ENCODE data around the gene NXF3. TPM values are rescaled to one million over a fixed set of nuclear protein-coding genes. Genes with fewer than 3 reads are reported as not detected.

Gene NXF3
- total RNA-seq, 1 donor, result 0.36 TPM

DNA sequence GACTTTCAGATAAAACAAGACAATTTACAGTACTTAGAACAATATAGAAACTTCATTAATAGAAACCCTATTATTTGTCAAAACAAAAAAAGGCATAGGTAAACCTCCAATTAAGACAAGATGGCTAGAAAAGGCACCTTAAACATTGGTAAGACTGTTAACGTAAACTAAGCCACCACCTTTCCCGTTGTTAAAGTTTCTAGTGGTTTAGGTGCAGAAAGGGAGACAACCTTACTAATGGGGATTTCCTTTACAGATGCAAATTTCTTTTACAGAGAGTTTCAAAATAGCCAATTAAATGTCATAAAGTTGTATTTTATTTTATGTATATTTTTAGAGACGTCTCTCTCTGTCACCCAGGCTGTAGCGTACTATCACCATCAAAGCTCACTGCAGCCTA is 7.5 kb upstream of the NXF3 start:
- Histone ChIP-seq H3K9me3 (ENCODE audit: low read depth, low read length) (no peaks in the 10 kb centered on the region), H3K36me3 (ENCODE audit: insufficient read depth, low read length) (no peaks in the 10 kb centered on the region), H4K20me1 (ENCODE audit: insufficient read depth, low read length) (no peaks in the 10 kb centered on the region), H3K27ac (ENCODE audit: low read depth, low read length) (no peak overlapping the region), H3K4me1 (ENCODE audit: insufficient read depth, low read length) (no peaks in the 10 kb centered on the region), H3K79me2 (ENCODE audit: insufficient read depth, low read length) (no peaks in the 10 kb centered on the region), H3K4me2 (ENCODE audit: insufficient read depth, low read length) (no peak overlapping the region), H2AFZ (ENCODE audit: low read length) (no peak overlapping the region), H3K27me3 (ENCODE audit: insufficient read depth, low read length) (peaks cover 10% of the 10 kb centered on the region), H3K4me3 (ENCODE audit: insufficient read depth, low read length) (no peak overlapping the region)
- no peak for DNase-seq (ENCODE audit: insufficient read length, low spot score, missing footprints)
- TF ChIP-seq, protein P1, sequence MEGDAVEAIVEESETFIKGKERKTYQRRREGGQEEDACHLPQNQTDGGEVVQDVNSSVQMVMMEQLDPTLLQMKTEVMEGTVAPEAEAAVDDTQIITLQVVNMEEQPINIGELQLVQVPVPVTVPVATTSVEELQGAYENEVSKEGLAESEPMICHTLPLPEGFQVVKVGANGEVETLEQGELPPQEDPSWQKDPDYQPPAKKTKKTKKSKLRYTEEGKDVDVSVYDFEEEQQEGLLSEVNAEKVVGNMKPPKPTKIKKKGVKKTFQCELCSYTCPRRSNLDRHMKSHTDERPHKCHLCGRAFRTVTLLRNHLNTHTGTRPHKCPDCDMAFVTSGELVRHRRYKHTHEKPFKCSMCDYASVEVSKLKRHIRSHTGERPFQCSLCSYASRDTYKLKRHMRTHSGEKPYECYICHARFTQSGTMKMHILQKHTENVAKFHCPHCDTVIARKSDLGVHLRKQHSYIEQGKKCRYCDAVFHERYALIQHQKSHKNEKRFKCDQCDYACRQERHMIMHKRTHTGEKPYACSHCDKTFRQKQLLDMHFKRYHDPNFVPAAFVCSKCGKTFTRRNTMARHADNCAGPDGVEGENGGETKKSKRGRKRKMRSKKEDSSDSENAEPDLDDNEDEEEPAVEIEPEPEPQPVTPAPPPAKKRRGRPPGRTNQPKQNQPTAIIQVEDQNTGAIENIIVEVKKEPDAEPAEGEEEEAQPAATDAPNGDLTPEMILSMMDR (IDR thresholded peaks at IDR 0.05; ENCODE audit: extremely low read depth, low read depth, low read length), result no peak

DNA sequence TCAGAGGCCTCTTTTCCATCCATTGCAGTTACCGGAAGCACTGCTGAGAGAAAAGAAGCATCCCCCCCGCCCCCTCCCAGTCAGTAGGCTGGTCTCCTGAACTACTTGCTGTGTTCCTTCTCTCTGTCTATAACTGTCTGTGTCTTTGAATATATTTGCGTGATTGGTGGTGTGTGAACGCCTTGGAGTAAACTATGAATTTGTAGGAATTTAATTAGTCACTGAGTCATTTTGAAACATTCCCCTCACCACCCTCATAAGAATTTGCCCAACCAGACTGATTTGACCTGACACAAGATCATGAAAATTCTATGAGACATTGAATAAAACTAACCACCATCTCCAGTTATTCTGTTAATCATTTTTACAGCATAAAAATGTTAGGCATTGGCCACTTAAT is 6.7 kb upstream of the NXF3 start:
- H3K4me3 ChIP-seq (ENCODE audit: insufficient read depth, low read length), result no peak overlapping the region
- no peak overlapping the region for H2AFZ ChIP-seq (ENCODE audit: low read length)
- TF ChIP-seq, protein P1 (IDR thresholded peaks at IDR 0.05; ENCODE audit: extremely low read depth, low read depth, low read length), result no peak
- no peak overlapping the region for H3K27ac ChIP-seq (ENCODE audit: low read depth, low read length)
- no peak for DNase-seq (ENCODE audit: insufficient read length, low spot score, missing footprints)
- H3K79me2 ChIP-seq (ENCODE audit: insufficient read depth, low read length), result no peaks in the 10 kb centered on the region
- H3K27me3 ChIP-seq (ENCODE audit: insufficient read depth, low read length), result peaks cover 10% of the 10 kb centered on the region
- no peaks in the 10 kb centered on the region for H3K4me1 ChIP-seq (ENCODE audit: insufficient read depth, low read length)
- no peak overlapping the region for H3K4me2 ChIP-seq (ENCODE audit: insufficient read depth, low read length)
- no peaks in the 10 kb centered on the region for H4K20me1 ChIP-seq (ENCODE audit: insufficient read depth, low read length)
- H3K36me3 ChIP-seq (ENCODE audit: insufficient read depth, low read length), result no peaks in the 10 kb centered on the region
- H3K9me3 ChIP-seq (ENCODE audit: low read depth, low read length), result no peaks in the 10 kb centered on the region

DNA sequence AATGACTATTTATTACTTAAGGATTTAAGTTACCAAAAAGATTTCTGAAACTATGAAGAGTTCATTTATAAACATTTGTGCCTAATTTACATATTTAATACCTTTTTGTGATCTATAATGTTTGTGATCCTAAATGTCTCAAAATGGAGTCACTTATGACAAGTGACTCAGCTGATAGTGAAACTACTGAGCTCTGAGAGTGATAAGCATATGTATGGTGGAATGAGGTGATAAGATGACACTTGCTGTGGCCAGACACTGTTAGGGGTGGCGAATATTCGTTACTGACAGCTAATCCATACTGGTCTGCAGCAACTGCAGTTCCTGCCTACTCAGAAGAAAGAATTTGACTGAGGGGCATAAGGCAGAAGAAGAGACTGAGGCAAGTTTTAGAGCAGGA is 5.5 kb upstream of the NXF3 start:
- Histone ChIP-seq H3K4me3 (ENCODE audit: insufficient read depth, low read length) (no peak overlapping the region), H3K9me3 (ENCODE audit: low read depth, low read length) (no peaks in the 10 kb centered on the region), H3K4me2 (ENCODE audit: insufficient read depth, low read length) (no peak overlapping the region), H3K79me2 (ENCODE audit: insufficient read depth, low read length) (no peaks in the 10 kb centered on the region), H3K27ac (ENCODE audit: low read depth, low read length) (no peak overlapping the region), H3K27me3 (ENCODE audit: insufficient read depth, low read length) (peaks cover 10% of the 10 kb centered on the region), H3K36me3 (ENCODE audit: insufficient read depth, low read length) (no peaks in the 10 kb centered on the region), H4K20me1 (ENCODE audit: insufficient read depth, low read length) (no peaks in the 10 kb centered on the region), H2AFZ (ENCODE audit: low read length) (no peak overlapping the region), H3K4me1 (ENCODE audit: insufficient read depth, low read length) (no peaks in the 10 kb centered on the region)
- TF ChIP-seq, protein P1 (IDR thresholded peaks at IDR 0.05; ENCODE audit: extremely low read depth, low read depth, low read length), result no peak
- DNase-seq (ENCODE audit: insufficient read length, low spot score, missing footprints), result no peak

DNA sequence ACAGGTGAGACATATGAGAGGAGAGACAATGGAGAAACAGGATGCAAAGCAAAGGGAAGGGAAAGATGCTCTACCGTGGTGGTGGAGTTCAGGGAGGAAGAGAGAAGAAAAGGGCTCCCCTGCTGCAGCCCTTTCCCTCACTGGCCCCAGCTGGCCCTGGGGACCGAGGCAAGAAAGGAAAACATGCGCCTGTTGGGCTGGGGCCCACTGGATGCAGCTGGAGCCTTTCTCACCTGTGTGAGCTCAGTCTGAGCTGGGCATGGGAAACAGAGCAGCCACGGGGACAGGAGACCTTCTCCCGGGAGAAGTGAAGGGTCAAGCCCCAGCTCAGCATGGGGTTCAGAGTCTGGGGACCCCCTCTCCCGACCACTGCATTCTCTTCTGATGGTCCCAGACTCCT is 11.9 kb downstream of the NXF3 start:
- no peak overlapping the region for H3K27ac ChIP-seq (ENCODE audit: low read depth, low read length)
- no peak overlapping the region for H3K4me2 ChIP-seq (ENCODE audit: insufficient read depth, low read length)
- no peaks in the 10 kb centered on the region for H3K9me3 ChIP-seq (ENCODE audit: low read depth, low read length)
- H2AFZ ChIP-seq (ENCODE audit: low read length), result no peak overlapping the region
- no peak overlapping the region for H3K4me3 ChIP-seq (ENCODE audit: insufficient read depth, low read length)
- no peaks in the 10 kb centered on the region for H4K20me1 ChIP-seq (ENCODE audit: insufficient read depth, low read length)
- no peaks in the 10 kb centered on the region for H3K36me3 ChIP-seq (ENCODE audit: insufficient read depth, low read length)
- peaks cover 9% of the 10 kb centered on the region for H3K27me3 ChIP-seq (ENCODE audit: insufficient read depth, low read length)
- H3K79me2 ChIP-seq (ENCODE audit: insufficient read depth, low read length), result no peaks in the 10 kb centered on the region
- no peaks in the 10 kb centered on the region for H3K4me1 ChIP-seq (ENCODE audit: insufficient read depth, low read length)
- no peak for DNase-seq (ENCODE audit: insufficient read length, low spot score, missing footprints)
- TF ChIP-seq, protein P1 (IDR thresholded peaks at IDR 0.05; ENCODE audit: extremely low read depth, low read depth, low read length), result no peak
